ENCODE data around the gene PMM2. TPM values are rescaled to one million over a fixed set of nuclear protein-coding genes. Genes with fewer than 3 reads are reported as not detected.
"Not testable (repeated sequence)": the region's sequence is repeated elsewhere in the genome, so short reads cannot be mapped to it uniquely, and the experiment has no call there.

PMM2 gene
- total RNA-seq, 1 experiment from 2014 or later, result 35.2 TPM

DNA sequence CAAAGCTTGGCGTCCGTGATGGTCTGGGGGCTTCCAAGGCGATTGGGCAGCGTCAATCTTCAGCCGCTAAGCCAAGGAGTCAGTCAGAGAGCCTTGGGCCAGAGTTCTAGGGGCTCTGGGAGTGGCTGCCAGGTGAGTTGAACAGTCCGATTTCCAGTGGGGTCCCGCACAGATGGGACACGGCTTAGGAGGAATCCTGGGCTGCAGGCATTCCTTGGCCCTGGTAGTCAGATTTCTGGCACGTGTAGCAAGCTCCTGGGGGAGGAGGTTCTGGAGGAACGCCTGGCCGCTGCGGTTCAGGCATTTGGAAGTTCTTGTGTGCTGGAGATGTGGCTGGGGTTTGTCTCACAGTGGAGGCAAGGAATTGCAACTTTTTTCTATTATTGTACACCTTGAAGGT, 45.7 kb downstream of the PMM2 start:
- POLR2A ChIA-PET (ENCODE audit: unreplicated experiment); intact Hi-C loops (cut with micrococcal nuclease); H3K27me3 ChIP-seq (ENCODE audit: low read length); H3K9me2 ChIP-seq (replicated peaks; ENCODE audit: low read length); H2AFZ ChIP-seq (ENCODE audit: low read length); H3K9ac ChIP-seq (ENCODE audit: low read length); BruUV-seq (replicated peaks); H4K20me1 ChIP-seq (ENCODE audit: low read length); H3F3A ChIP-seq (ENCODE audit: low read length, unreplicated experiment); H3K4me1 ChIP-seq (ENCODE audit: insufficient read depth, low read length); H3K36me3 ChIP-seq (ENCODE audit: low read depth, low read length); H3K4me2 ChIP-seq (ENCODE audit: low read length); H3K9me3 ChIP-seq (ENCODE audit: low read length); H3K27ac ChIP-seq (ENCODE audit: low read length); H3K79me2 ChIP-seq (ENCODE audit: low read length); CTCF ChIA-PET; DNase-seq; H3K4me3 ChIP-seq (ENCODE audit: low read length); ATAC-seq: not testable (repeated sequence)

DNA sequence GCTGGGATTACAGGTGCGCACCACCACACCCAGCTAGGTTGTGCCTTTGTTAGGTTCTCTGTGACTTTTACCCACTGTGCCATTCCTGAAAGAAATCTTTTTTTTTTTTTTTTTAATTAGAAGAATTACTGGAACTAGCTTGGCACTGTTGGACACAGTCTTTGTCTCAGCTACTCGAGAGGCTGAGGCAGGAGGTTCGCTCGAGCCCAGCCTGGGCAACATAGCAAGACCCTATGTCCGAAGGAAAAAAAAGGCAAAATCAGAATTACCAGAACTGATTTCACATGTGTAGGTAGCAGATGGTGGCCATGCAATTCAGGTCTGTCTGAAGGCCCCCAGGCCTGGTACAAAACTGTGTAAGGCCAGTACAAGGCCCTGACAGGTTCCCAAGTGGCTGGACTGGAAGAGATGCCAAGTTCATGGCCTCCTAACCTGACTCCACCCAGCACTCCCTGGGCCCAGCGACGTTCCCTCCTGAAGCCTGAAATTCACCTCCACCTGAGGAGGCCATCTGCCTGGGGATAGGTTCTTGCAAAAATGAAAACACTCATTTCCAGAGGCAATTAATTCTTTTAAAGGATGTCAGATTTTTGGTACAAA, 48.2 kb downstream of the PMM2 start:
- Histone ChIP-seq H3K9ac (ENCODE audit: low read length) (no peak overlapping the region), H4K20me1 (ENCODE audit: low read length) (no peaks in the 10 kb centered on the region), H3F3A (ENCODE audit: low read length, unreplicated experiment) (peaks cover 5% of the 10 kb centered on the region), H3K9me3 (ENCODE audit: low read length) (no peaks in the 10 kb centered on the region), H3K27me3 (ENCODE audit: low read length) (no peaks in the 10 kb centered on the region), H3K9me2 (replicated peaks; ENCODE audit: low read length) (no peaks in the 10 kb centered on the region), H3K4me2 (ENCODE audit: low read length) (no peak overlapping the region), H3K36me3 (ENCODE audit: low read depth, low read length) (peaks cover 7% of the 10 kb centered on the region; the same call in 1 of the 2 replicates), H3K79me2 (ENCODE audit: low read length) (0 out of 2 replicates have a peak, but pooled peaks cover 6% of the 10 kb centered on the region), H3K27ac (ENCODE audit: low read length) (no peak overlapping the region), H3K4me1 (ENCODE audit: insufficient read depth, low read length) (peaks cover 27% of the 10 kb centered on the region), H3K4me3 (ENCODE audit: low read length) (no peak overlapping the region), H2AFZ (ENCODE audit: low read length) (no peak overlapping the region)
- POLR2A ChIA-PET (ENCODE audit: unreplicated experiment), result no interaction called here
- CTCF ChIA-PET, result no interaction called here
- DNase-seq (no peak), ATAC-seq (no peak)
- no peak for TF ChIP-seq EZH2 (IDR thresholded peaks at IDR 0.05; ENCODE audit: low read length, unreplicated experiment)
- TF ChIP-seq EZH2phosphoT487 (IDR thresholded peaks at IDR 0.05; ENCODE audit: borderline replicate concordance, low read length), result no peak
- intact Hi-C loops (cut with micrococcal nuclease), result no loop called here
- BruUV-seq (replicated peaks), result no TSS peak

DNA sequence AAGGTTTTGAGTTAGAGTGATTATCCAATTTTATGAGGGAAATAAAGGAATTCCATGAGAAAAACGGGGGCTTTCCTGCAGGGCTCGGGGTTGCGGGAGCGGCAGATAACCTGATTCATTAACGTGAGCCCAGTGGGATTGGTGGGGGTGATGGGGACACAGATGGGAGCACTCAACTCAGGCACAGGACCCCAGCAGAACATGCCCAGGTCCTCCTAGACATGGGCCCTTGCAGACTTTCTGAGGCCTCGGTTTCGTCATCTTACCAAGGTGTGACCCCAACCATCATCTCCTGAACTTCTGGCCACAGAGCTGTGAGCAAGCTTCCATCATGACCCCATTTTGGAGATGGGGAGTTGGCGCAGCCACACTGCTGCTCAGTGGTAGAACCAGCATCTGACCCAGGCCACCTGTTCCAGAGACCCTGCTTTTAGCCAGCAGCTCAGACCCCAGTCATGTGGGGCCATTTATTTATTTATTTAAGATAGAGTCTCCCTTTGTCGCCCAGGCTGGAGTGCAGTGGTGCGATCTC, 48.8 kb downstream of the PMM2 start:
- Histone ChIP-seq H3K27me3 (ENCODE audit: low read length) (no peaks in the 10 kb centered on the region), H2AFZ (ENCODE audit: low read length) (no peak overlapping the region), H3K4me1 (ENCODE audit: insufficient read depth, low read length) (peaks cover 28% of the 10 kb centered on the region), H3K4me3 (ENCODE audit: low read length) (no peak overlapping the region), H3K79me2 (ENCODE audit: low read length) (0 out of 2 replicates have a peak, but pooled peaks cover 6% of the 10 kb centered on the region), H3K36me3 (ENCODE audit: low read depth, low read length) (peaks cover 7% of the 10 kb centered on the region; the same call in 1 of the 2 replicates), H3K9ac (ENCODE audit: low read length) (no peak overlapping the region), H3K27ac (ENCODE audit: low read length) (no peak overlapping the region), H4K20me1 (ENCODE audit: low read length) (no peaks in the 10 kb centered on the region), H3K9me2 (replicated peaks; ENCODE audit: low read length) (no peaks in the 10 kb centered on the region), H3K9me3 (ENCODE audit: low read length) (no peaks in the 10 kb centered on the region), H3F3A (ENCODE audit: low read length, unreplicated experiment) (peaks cover 5% of the 10 kb centered on the region), H3K4me2 (ENCODE audit: low read length) (no peak overlapping the region)
- ChIA-PET CTCF (no interaction called here), POLR2A (ENCODE audit: unreplicated experiment) (no interaction called here)
- no peak for TF ChIP-seq EZH2phosphoT487 (IDR thresholded peaks at IDR 0.05; ENCODE audit: borderline replicate concordance, low read length)
- TF ChIP-seq, protein P1, sequence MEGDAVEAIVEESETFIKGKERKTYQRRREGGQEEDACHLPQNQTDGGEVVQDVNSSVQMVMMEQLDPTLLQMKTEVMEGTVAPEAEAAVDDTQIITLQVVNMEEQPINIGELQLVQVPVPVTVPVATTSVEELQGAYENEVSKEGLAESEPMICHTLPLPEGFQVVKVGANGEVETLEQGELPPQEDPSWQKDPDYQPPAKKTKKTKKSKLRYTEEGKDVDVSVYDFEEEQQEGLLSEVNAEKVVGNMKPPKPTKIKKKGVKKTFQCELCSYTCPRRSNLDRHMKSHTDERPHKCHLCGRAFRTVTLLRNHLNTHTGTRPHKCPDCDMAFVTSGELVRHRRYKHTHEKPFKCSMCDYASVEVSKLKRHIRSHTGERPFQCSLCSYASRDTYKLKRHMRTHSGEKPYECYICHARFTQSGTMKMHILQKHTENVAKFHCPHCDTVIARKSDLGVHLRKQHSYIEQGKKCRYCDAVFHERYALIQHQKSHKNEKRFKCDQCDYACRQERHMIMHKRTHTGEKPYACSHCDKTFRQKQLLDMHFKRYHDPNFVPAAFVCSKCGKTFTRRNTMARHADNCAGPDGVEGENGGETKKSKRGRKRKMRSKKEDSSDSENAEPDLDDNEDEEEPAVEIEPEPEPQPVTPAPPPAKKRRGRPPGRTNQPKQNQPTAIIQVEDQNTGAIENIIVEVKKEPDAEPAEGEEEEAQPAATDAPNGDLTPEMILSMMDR (conservative IDR thresholded peaks at IDR 0.05; ENCODE audit: low read depth, low read length), result no peak
- no peak for TF ChIP-seq EZH2 (IDR thresholded peaks at IDR 0.05; ENCODE audit: low read length, unreplicated experiment)
- intact Hi-C loops (cut with micrococcal nuclease), result no loop called here
- no peak for ATAC-seq
- no peak for DNase-seq
- no TSS peak for BruUV-seq (replicated peaks)
